ENCODE data around the gene UQCRH.
"Not testable (repeated sequence)": the region's sequence is repeated elsewhere in the genome, so short reads cannot be mapped to it uniquely, and the experiment has no call there.

Gene UQCRH

DNA sequence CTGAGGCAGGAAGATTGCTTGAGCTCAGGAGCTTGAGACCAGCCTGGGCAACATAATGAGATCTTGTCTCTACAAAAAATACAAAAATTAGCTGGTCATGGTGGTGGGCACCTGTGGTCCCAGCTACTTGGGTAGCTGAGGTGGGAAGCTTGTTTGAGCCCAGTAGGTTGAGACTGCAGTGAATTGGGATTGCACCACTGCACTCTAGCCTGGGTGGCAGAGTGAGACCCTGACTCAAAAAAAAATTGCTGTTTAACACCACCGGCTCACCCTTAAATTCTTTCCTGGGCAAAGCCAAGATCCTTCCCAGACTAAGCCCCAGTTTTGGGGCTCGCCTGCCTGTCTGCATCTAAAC, 30.5 kb downstream of the UQCRH start:
- no peak for DNase-seq

- DNase-seq = no peak
These were observed 31.6 kb downstream of the UQCRH start for GRCh38 chr1:46335081-46335480.

DNA sequence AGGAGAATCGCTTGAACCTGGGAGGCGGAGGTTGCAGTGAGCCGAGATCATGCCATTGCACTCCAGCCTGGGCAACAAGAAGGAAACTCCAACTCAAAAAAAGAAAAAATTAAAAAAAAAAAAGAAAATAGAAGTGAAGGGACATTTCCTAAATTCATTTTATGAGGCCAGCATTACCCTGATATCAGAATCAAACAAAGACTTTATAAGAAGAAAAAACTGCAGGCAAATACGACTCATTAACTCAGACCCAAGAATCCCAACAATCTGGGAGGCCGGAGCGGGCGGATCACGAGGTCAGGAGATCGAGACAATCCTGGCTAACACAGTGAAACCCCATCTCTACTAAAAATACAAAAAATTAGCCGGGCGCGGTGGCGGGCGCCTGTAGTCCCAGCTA, 33.9 kb downstream of the UQCRH start:
- not testable (repeated sequence) for DNase-seq

DNA sequence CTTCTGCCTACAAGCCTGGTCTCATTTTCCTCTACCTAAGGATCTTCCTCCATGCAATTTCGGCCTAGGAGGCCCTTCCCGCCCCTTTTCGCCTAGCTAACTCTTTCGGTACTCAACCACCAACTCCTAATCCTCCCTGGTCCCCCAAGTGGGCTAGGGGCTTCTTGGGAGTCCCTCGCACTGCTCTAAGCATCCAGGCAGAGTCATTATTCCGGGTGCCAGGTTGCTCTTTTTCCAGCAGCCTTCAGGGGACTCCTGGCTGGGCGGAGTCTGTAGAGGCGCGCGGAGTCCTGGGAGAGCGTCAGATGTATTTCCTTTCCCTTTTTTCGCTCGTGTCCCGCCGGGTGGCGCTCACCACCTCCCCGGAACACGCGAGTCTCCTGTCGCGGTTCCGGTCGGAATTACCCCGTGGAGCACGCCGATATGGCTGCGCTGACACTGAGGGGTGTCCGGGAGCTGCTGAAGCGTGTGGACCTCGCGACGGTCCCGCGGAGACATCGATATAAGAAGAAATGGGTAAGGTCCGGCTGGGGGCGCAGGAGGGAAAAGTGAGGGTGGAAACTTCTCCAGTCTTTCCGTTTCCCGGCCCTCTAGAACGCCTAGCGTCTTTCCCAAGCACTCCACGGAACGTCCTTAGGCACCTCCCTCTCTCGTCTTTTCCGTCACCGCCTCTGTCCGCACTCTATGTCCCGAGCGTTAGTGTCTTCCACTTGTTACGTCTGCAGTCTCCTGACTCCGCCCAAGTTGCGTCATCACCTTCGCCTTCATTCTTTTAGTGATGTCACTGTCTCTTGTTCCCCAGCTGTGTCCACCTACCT, 37.1 kb downstream of the UQCRH start, which contains the start of gene NSUN4:
Gene NSUN4, plus strand, starts transcription at position 404 of the 818 bp plus-strand sequence. Its CDS starts 20 bp downstream, at position 424.
- peak; percentile 93 to 94 for DNase-seq

DNA sequence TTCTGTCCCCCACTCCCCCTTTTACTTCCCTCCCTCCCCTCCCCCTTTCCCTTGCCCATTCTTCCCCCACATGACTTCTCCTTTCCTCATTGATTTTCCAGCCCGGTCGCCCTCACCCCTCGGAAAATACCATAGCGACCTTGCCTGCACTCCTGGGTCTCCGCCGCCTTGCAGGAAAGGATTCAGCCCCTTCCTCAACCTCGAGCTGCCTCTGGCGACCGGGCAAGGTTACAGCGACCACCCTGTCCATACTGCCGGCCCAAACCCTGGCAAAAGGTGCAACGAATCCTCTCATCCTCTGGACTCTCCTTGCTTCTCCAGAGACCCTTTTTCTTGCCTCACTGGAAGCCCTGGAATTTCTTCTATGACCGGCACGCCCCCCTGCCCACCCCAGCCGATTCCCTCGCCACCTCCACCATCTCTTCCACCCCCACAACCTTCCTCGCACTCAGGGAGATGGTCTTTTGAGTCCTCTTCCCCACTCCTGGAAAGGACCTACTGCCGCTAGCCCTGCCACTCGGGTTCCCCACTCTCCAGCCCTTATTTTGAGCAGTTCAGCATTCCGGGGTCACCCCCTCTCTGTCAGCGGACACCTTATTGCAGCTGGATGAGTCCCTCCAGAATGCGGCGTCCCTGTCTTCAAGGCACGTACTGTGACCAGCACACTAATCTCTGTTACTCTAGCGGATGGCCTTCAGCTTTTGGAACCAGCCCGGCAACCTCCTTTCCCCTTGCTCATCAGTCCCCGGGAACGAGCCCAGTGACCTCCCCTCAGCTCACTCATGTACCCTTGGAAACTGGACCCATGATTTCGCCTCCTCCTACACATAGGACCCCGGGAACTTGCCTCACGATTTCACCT, 38.0 kb downstream of the UQCRH start:
- no peak for DNase-seq

- peak; percentile 23 to 29 for DNase-seq
These were observed 38.7 kb downstream of the UQCRH start for GRCh38 chr1:46342084-46342656.

DNA sequence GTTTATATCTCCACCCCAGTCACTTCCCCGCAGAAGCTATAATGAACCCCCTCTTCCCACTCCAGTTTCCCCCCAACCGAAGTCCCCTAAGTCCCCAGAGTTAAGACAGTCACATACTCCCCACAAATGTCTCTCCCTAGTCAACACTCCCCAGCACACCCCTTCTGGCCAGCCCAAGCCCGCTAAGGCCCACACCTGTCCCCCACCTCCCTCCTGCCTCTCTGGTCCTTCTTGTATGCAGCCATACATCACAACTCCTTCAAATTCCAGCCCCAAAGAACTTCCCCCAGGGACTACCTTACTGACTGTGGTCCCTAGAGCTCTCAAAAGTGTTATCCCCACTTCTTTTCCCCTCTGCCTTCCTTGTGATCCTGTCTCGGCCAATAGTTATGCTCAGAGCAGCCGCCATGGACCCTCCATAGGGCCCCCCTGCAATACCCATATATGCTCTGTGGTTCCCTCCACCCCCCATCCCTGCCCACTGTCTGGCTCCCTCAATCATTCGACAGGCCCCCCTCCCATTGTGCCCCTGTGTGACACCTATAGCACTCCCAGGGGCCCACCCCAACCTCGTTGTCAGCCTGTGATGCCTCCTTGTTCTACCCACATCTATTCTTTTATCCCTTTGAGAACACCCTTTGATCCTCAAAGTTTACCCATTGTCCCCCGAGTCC, 39.3 kb downstream of the UQCRH start:
- DNase-seq = no peak

GRCh38 chr1:46343351-46343695, 39.8 kb downstream of the UQCRH start:
- no peak for DNase-seq

DNA sequence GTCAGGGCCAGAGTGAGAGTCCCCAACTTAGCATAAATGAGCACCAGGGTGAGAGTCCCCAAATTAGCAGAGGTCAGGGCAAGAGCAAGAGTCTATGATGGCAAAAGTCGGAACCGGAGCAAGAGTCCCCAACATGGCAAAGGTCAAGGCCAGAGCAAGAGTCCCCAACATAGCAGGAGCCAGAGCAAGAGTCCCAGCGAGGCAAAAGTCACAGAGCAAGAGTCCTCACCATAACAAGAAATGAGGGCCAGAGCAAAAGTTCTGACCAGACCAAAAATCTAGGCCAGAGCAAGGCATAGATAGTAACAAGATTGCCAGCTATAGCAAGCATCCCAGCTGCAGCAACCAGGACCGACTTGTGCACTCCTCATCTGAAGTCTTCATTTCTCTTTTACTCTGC, 40.2 kb downstream of the UQCRH start:
- no peak for DNase-seq

- DNase-seq = no peak
These were observed 41.0 kb downstream of the UQCRH start for GRCh38 chr1:46344481-46344880.

DNA sequence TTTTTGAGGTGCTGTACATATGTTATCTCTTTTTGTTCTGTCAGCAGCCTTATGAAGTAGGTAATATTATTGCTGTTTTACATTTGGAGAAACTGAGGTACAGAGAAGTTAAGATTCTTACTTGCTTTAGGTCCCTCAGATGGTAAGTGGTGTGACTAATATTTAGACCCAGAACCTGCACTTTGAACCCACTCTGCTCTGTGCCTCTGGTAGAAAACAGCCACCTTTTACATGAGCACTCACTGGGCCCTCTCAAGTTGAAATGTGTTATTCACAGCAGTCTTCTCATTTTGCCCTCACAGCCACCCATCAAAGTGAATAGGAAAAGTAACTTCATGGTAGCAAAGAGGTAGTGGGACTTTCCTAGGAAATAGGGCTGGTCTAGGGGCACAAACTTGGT, 41.8 kb downstream of the UQCRH start:
- DNase-seq = no peak

GRCh38 chr1:46352363-46352762, 48.9 kb downstream of the UQCRH start:
- DNase-seq = no peak

DNA sequence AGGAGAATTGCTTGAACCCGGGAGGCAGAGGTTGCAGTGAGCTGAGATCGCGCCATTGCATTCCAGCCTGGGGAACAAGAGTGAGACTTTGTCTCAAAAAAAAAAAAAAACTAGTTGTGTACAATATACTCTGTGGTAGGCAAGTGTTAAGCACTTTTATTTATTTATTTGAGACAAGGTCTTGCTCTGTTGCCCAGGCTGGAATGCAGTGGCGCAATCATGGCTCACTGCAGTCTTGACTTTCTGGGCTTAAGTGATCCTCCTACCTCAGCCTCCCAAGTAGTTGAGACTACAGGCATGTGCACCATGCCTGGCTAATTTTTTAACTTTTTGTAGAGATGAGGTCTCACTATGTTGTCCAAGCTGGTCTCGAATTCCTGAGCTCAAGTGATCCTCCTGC, 52.4 kb downstream of the UQCRH start:
- DNase-seq = not testable (repeated sequence)

DNA sequence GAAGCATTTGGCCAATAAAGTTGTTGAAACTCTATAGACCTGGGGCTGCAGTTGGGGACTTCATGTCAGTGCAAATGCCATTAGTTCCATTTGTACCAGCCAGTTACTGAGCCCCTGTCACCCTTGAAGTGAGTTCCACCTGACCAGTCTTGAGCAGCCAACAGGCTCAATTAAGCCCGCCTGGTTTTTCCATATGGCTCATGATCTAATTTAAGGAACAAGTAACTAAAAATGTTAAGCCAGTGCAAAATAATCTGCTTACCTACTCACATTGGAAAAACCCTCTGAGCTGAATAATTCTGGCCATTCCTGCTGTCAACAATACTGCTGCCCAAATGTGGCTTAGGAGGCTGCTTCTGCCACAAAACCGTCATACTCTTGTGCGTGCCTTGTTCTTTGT, 58.7 kb downstream of the UQCRH start:
- no peak for DNase-seq

DNA sequence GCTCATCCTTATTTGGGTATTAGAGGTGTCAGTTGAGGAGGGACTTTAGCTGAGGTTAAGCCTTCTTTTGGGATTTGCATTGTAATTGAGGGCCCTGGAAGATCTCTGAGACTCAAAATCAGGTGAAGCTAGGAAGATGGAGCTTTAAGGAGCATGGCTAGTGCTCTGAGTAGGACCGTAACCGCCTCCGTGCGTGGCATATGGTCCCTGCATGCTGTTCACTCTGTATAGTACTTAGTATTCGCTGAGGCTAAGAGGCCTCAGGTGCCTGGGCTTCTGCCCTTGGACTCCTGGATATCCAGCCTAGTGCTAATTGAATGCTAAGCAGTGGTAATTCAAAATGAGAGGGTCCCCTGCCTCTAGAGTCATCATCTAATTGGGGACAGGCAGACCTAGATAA, 59.6 kb downstream of the UQCRH start:
- no peak for DNase-seq

GRCh38 chr1:46364612-46365011, 61.1 kb downstream of the UQCRH start:
- no peak for DNase-seq

- DNase-seq = not testable (repeated sequence)
These were observed 62.3 kb downstream of the UQCRH start for GRCh38 chr1:46365796-46366195.
